ENCODE measurements around the gene HNRNPH3.

HNRNPH3 gene

GRCh38 chr10:68332259-68333057 is 594 bp downstream of the HNRNPH3 start, which contains the start of gene PBLD:
Gene PBLD, minus strand, starts transcription at chr10:68332928. Its CDS starts 26,084 bp downstream, at chr10:68306844.
- peak; percentile 72 to 87 (median 77) for DNase-seq

DNA sequence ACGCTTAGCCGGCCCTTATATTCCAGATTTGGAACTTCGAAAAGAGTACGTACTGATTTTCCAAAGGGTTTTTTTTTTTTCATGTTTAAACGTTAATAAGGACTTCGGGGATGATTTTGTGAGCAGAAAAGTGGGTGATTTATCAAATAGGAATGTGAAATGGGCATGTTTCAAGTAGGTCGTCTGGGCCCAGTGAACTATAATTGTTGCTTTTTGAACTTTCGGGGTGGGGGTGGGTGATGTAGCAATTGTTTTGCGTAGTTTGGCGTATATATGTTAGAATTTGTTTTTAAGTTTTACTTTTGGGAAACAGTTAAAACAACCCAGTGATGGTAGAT is 1.2 kb downstream of the HNRNPH3 start:
- no peak for DNase-seq

- DNase-seq = peak in 1 of 3 experiments; percentile 23
Measured at GRCh38 chr10:68333440-68334431, 1.9 kb downstream of the HNRNPH3 start.

GRCh38 chr10:68334672-68335467 is 3.0 kb downstream of the HNRNPH3 start:
- no peak for DNase-seq

DNA sequence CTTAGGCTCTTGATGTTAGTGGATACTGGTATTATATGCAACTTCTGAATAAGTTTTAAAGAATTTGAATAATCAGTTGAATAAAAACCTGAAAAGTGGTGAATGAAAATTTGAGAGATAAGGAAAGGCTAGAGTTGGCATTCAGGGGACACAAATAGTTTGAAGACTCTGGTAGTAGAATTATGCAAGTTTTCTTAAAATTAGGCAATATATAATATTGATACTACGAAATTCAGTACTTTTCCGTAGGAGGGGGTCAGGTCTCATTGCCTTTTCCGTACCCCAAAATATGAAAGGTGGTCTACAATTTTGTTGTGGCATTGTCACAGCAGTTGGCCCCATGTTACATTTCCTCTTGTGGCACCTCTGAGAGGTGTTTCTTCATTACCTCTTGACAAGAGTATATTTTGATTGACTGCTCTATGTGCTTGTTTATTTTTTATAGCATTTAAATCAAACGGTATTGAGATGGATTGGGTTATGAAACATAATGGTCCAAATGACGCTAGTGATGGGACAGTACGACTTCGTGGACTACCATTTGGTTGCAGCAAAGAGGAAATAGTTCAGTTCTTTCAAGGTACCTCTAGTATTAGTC is 5.0 kb downstream of the HNRNPH3 start:
- peak in 1 of 3 experiments; percentile 1 for DNase-seq

- no peak for DNase-seq
Measured at GRCh38 chr10:68340358-68341080, 8.7 kb downstream of the HNRNPH3 start.

DNA sequence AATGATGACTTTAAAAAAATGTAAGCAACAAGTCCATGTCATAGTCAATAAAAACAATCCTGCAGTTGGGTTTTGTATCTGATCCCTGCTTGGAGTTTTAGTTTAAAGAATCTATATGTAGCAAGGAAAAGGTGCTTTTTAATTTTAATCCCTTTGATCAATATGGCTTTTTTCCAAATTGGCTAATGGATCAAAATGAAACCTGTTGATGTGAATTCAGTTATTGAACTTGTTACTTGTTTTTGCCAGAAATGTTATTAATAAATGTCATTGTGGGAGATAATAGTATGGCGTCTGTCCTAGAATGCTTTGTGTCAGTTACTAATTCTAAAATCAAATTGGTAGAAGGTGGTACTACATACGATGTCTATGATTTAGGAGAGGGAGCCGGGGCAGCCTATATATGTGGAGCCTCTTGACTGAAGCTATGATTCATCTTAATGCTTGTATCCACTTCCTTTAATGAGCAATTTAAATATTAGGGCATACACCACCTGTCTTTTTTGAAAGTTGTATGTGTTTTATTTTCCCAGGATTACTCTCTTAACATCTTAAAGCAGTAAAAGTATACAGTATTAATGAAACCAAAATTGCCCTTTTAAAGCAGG is 11.1 kb downstream of the HNRNPH3 start:
- DNase-seq = peak in 1 of 3 experiments; percentile 14

- peak in 1 of 3 experiments; percentile 16 for DNase-seq
Measured at GRCh38 chr10:68345621-68346020, 13.8 kb downstream of the HNRNPH3 start.

DNA sequence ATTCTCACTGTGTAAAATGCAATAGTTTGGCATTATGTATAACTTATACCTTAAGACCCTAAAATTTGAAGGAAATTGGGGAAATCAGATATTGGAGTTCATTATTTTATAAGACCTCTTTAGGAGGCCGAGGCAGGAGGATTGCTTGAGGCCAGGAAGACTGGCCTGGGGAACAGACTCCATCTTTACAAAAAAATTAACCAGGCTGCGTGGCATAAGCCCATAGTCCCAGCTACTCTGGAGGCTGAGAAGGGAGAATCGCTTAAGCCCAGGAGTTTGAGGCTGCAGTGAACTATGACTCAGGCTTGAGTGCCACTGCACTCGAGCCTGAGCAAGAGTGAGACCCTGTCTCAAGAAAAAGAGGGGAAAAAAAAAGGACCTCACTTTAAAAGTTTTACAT is 14.9 kb downstream of the HNRNPH3 start:
- peak in 1 of 3 experiments; percentile 2 for DNase-seq

- DNase-seq = peak; percentile 7 to 40 (median 8)
Measured at GRCh38 chr10:68348265-68348741, 16.4 kb downstream of the HNRNPH3 start.

- DNase-seq = no peak
Measured at GRCh38 chr10:68353537-68353936, 21.7 kb downstream of the HNRNPH3 start.

DNA sequence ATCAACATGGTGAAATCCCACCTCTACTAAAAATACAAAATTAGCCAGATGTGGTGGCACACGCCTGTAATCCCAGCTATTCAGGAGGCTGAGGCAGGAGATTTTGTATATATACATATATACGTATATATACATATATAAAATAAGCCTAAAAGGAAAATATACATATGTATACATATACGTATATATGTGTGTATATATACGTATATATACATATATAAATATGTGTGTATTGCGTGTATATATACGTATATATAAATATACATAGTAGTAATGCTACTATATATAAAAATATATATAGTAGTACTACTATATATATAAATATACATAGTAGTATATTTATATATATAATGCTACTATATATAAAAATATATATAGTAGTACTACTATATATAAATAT is 27.3 kb downstream of the HNRNPH3 start:
- no peak for DNase-seq

- DNase-seq = no peak
Measured at GRCh38 chr10:68362590-68362989, 30.7 kb downstream of the HNRNPH3 start.

DNA sequence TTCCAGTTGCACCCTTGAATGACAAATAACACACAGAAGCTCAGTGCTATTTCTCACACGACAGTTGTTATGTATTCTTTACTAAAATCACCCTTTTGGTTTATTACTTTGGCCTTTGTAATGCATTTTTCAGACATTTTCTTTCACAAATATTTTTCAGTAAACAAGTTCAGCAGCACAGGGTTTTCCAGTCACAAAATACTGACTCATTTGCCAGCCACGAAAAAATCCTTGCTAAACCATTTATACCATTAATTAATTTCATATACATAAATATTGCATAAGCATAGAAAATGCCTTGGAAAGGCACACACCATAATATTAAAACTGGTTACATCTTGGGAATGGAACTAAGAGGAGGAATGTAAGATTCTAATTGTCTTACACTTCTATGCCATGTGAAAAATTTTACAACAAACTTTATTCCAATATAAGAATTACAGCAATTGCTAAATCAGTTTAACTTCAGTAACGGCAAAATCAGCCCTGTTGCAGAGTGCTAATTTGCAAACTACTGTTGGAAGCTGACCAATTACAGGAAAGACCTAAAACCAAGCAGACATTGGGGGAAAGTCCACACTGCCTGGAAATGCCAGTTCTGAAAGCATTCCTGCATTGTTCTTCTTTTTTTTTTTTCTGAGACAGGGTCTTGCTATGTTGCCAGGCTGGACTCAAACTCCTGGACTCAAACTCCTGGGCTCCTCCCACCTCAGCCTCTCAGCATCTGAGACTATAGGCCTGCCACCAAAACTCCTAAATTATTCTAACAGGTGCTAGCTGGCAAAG is 32.4 kb downstream of the HNRNPH3 start:
- no peak for DNase-seq

DNA sequence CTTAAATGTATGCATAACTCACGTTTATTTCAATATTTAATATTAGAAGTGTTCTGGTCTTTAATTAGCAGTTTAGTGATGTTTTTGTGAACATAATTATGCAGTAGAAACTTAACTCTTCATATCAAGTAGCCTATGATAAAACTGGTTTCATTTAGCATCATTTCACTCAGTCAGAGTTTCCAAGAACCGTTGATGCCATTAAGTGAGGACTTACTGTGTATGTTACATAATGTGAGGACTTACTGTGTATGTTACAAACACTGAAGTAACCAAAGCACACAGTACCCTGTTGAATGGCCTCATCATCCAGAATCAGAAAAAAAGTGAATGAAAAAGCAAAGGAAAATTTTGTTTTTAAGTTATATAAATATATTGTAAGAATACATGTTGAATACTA is 33.7 kb downstream of the HNRNPH3 start:
- no peak for DNase-seq

DNA sequence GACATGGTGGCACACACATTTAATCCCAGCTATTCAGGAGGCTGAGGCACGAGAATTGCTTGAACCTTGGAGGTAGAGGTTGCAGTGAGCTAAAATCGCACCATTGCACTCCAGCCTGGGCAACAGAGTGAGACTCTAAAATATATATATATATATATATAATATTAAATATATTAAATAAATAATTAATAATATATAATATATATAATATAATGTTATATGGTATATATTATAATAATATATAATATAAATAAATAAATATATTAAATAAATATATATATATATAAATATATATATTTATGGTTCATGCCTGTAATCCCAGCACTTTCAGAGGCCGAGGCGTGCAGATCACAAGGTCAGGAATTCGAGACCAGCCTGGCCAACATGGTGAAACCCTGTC is 34.7 kb downstream of the HNRNPH3 start:
- no peak for DNase-seq

DNA sequence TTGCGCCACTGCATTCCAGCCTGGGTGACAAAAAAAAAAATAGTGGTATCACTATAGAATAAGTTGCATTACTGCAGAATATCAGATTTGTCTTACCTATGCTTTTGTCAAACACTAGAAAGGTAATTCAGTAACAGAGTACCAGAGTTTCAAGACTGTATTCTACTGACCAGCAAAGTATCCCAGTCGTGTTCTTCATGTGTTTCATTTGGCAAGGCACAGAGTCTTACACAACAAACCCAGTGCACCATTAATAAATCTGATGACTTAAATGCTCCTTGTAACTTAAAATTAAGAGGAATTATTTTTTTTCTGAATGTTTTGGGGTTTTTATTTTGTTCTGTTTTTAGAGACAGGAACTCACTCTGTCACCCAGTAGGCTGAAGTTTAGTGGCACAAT is 35.3 kb downstream of the HNRNPH3 start:
- DNase-seq = no peak

DNA sequence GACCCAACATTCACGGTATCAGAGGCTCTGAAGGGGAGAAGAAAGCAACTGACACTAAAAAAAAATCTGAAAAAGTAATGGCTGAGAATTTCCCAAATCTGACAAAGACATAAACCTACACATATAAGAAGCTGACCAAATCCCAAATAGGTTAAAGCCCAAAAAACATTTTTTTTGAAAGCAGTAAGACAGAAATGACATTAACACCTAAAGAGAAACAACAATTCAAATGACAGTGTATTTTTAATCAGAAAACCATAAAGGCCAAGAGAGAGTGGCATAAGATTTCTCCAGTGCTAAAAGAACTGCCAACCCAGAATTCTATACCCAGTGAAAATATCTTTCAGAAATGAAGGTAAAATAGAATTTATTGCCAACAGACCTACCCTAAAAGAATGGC is 39.7 kb downstream of the HNRNPH3 start:
- DNase-seq = no peak

DNA sequence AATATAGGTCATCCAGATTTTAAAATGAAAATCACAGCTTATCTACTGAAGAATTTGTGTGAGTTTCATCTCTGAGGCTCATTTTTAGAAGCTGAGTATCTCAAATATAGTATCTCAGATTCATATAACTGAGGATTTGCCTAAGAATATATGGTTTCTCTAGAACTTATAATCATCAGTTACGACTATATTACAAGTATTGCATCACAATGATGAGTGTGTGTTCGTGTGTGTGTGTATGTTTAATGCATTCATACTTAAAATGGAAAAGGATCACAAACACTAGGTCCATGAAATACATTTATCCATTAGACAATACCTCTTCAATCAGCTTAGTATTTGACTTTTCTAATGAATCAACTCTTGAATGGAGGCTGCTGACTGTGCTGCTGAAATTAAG is 53.9 kb downstream of the HNRNPH3 start:
- no peak for DNase-seq

All from NCI-H1417 (cell line).